SK-N-SH (cell line): ENCODE data around the gene HYCC1. TPM values are rescaled to one million over a fixed set of nuclear protein-coding genes. Genes with fewer than 3 reads are reported as not detected.
A peak's percentile ranks its signal among the peaks of the same experiment; 100 is the strongest.
"Not testable (repeated sequence)": the region's sequence is repeated elsewhere in the genome, so short reads cannot be mapped to it uniquely, and the experiment has no call there.

Experiments used
- CTCF ChIA-PET: fragments of 300-600, 350-600 bp; formaldehyde crosslinking; extraction: SDS; loops from one replicate; lab custom pipeline; 2021; lab: Yijun Ruan, JAX
- POLR2A ChIA-PET: fragments of 350-600 bp; sonication (Branson Sonifier 250); formaldehyde crosslinking; extraction: SDS; loops from one replicate; lab custom pipeline; 2020; ENCODE audit warnings: antibody characterized with exemption, inconsistent platforms; lab: Yijun Ruan, JAX
- DNase-seq: peaks from one replicate; pipeline ENCODE4 v3.0.0; 2012
- H2AFZ ChIP-seq: fragments of 200-600 bp; sonication (generic); 2 replicates; pipeline ENCODE4 v1.8.1; 2016; ENCODE audit warnings: antibody characterized with exemption, mild to moderate bottlenecking, low read depth
- H3F3A ChIP-seq: fragments of 200-600 bp; sonication (generic); replicated peaks from 2 replicates; pipeline ENCODE3; 2016; ENCODE audit warnings: antibody characterized with exemption, mild to moderate bottlenecking; ENCODE audit not compliant: insufficient read depth
- H3K27ac ChIP-seq, 2 experiments: fragments of 200-500 bp in 1 of 2; fragments of 200-600 bp in 1 of 2; sonication (Bioruptor generic) in 1 of 2; sonication (generic), shearing (Covaris generic) in 1 of 2; 2 replicates each; pipeline versions ENCODE4 v1.5.1 to v1.6.1; 2014 to 2016; ENCODE audit warnings: low read depth in 2 of 2, inconsistent platforms in 1 of 2, low read length in 1 of 2, mild to moderate bottlenecking in 1 of 2, mixed read lengths in 1 of 2
- H3K27me3 ChIP-seq: fragments of 200-600 bp; sonication (generic), shearing (Covaris generic); 2 replicates; pipeline ENCODE4 v1.6.1; 2016; ENCODE audit warnings: mixed run types; ENCODE audit not compliant: insufficient read depth
- H3K36me3 ChIP-seq, 2 experiments: fragments of 200-500 bp in 1 of 2; fragments of 200-600 bp in 1 of 2; sonication (Bioruptor generic) in 1 of 2; sonication (generic) in 1 of 2; replicated peaks in 1 of 2; 2 replicates each; pipeline versions ENCODE3 to v1.5.1; 2014 to 2016; ENCODE audit warnings: low read length in 1 of 2, mild to moderate bottlenecking in 1 of 2; ENCODE audit not compliant: insufficient read depth in 2 of 2, control insufficient read depth in 1 of 2
- H3K4me1 ChIP-seq, 2 experiments: fragments of 200-500 bp in 1 of 2; fragments of 200-600 bp in 1 of 2; sonication (Bioruptor generic) in 1 of 2; sonication (generic), shearing (Covaris generic) in 1 of 2; 2 replicates each; pipeline versions ENCODE4 v1.5.1 to v1.6.1; 2014 to 2016; ENCODE audit warnings: low read depth in 1 of 2, low read length in 1 of 2, mixed run types in 1 of 2; ENCODE audit not compliant: insufficient read depth in 2 of 2, control insufficient read depth in 1 of 2
- H3K4me2 ChIP-seq: fragments of 200-600 bp; sonication (generic), shearing (Covaris generic); 2 replicates; pipeline ENCODE4 v1.6.1; 2017; ENCODE audit warnings: mixed run types
- H3K4me3 ChIP-seq, 2 experiments: fragments of 200-500 bp in 1 of 2; fragments of 200-600 bp in 1 of 2; sonication (Bioruptor generic) in 1 of 2; sonication (generic), shearing (Covaris generic) in 1 of 2; 2 replicates each; pipeline versions ENCODE4 v1.5.1 to v1.8.1; 2014 to 2016; ENCODE audit warnings: low read depth in 2 of 2, inconsistent platforms in 1 of 2, low read length in 1 of 2, mild to moderate bottlenecking in 1 of 2, mixed read lengths in 1 of 2, moderate library complexity in 1 of 2
- H3K79me2 ChIP-seq: fragments of 200-600 bp; sonication (generic); 2 replicates; pipeline ENCODE4 v1.8.1; 2017; ENCODE audit warnings: mild to moderate bottlenecking; ENCODE audit not compliant: insufficient read depth
- H3K9ac ChIP-seq: fragments of 200-600 bp; sonication (generic); 2 replicates; pipeline ENCODE4 v1.6.1; 2017; ENCODE audit warnings: mixed run types
- H3K9me2 ChIP-seq: fragments of 200-600 bp; sonication (generic); 2 replicates; pipeline ENCODE4 v1.6.1; 2017; ENCODE audit warnings: mixed run types
- H3K9me3 ChIP-seq: fragments of 200-600 bp; sonication (generic); 2 replicates; pipeline ENCODE4 v1.6.1; 2017; ENCODE audit warnings: mixed run types, mild to moderate bottlenecking, moderate library complexity
- H4K20me1 ChIP-seq: fragments of 200-600 bp; sonication (generic); 2 replicates; pipeline ENCODE4 v1.6.1; 2017; ENCODE audit warnings: mild to moderate bottlenecking, mixed run types; ENCODE audit not compliant: insufficient read depth
- CHD2 ChIP-seq: fragments of 150-350 bp; IDR thresholded peaks from 2 replicates; pipeline ENCODE4 v1.6.1; 2018; ENCODE audit warnings: low read length; ENCODE audit not compliant: partially characterized antibody
- ELF1 ChIP-seq: IDR thresholded peaks from 2 replicates; pipeline ENCODE4 v1.4.0; 2012
- EP300 ChIP-seq, 2 experiments: IDR thresholded peaks; 2 replicates each; pipeline versions ENCODE4 v1.4.0 to v1.6.1; 2012; ENCODE audit warnings: borderline replicate concordance in 1 of 2, low read depth in 1 of 2, low read length in 1 of 2
- EZH2phosphoT487 ChIP-seq: fragments of 200-600 bp; sonication (generic); IDR thresholded peaks from 2 replicates; pipeline ENCODE4 v1.6.1; 2017; ENCODE audit warnings: low read depth, mixed run types, mild to moderate bottlenecking, antibody characterized with exemption, moderate library complexity, borderline replicate concordance
- GABPA ChIP-seq: IDR thresholded peaks from 2 replicates; pipeline ENCODE4 v1.4.0; 2012; ENCODE audit warnings: low read depth, mild to moderate bottlenecking
- MAX ChIP-seq: IDR thresholded peaks from 2 replicates; pipeline ENCODE4 v1.4.0; 2012; ENCODE audit warnings: low read depth
- MEF2A ChIP-seq: IDR thresholded peaks from 2 replicates; pipeline ENCODE4 v1.4.0; 2012; ENCODE audit warnings: low read depth, borderline replicate concordance
- NRF1 ChIP-seq: IDR thresholded peaks from 2 replicates; pipeline ENCODE4 v1.6.1; 2012; ENCODE audit warnings: low read depth, mild to moderate bottlenecking, low read length
- RAD21 ChIP-seq: IDR thresholded peaks from 2 replicates; pipeline ENCODE4 v1.6.1; 2012; ENCODE audit warnings: mild to moderate bottlenecking, low read length
- RXRA ChIP-seq: IDR thresholded peaks from 2 replicates; pipeline ENCODE4 v1.4.0; 2012; ENCODE audit warnings: low read depth, mild to moderate bottlenecking, borderline replicate concordance
- SIN3A ChIP-seq: IDR thresholded peaks from 2 replicates; pipeline ENCODE4 v1.6.1; 2012; ENCODE audit warnings: low read depth, mild to moderate bottlenecking, low read length, moderate library complexity, borderline replicate concordance
- SMC3 ChIP-seq: IDR thresholded peaks from 2 replicates; pipeline ENCODE4 v1.6.1; 2012; ENCODE audit warnings: low read depth, low read length, improper control_type of control experiment
- TAF1 ChIP-seq: IDR thresholded peaks from 2 replicates; pipeline ENCODE4 v1.6.1; 2012; ENCODE audit warnings: low read depth, mild to moderate bottlenecking, low read length, moderate library complexity, borderline replicate concordance
- WGBS: methylation state at CpG from one replicate; pipeline ENCODE4 v1.1.6; 2017; ENCODE audit warnings: low lambda C conversion rate; 5-methylcytosine and 5-hydroxymethylcytosine counted together
- polyA plus RNA-seq, 3 experiments: library from polyadenylated mRNA; depleted of rRNA; stranded (reverse); fragments of >200 nt; gene quantifications; 2 replicates each; pipeline ENCODE4 v1.2.3, GENCODE V29; 2012
- TF ChIP-seq, protein P1 (sequence below): IDR thresholded peaks from 2 replicates; pipeline ENCODE4 v1.4.0; 2012; ENCODE audit warnings: low read depth, borderline replicate concordance
- TF ChIP-seq, protein P2 (sequence below): IDR thresholded peaks from 2 replicates; pipeline ENCODE4; 2012

Gene HYCC1
- polyA plus RNA-seq, 1 of the 3 experiments (the other 2 are of a cell fraction) = 5.3 TPM

- H3K36me3 ChIP-seq, POLR2A ChIA-PET, H3K9me2 ChIP-seq, H3F3A ChIP-seq, CTCF ChIA-PET, H3K27ac ChIP-seq, H4K20me1 ChIP-seq, H3K9ac ChIP-seq, H3K4me1 ChIP-seq, H3K79me2 ChIP-seq, H3K9me3 ChIP-seq, DNase-seq: not testable (repeated sequence)
- 35% methylated on average over 24 of the region's 34 CpGs for WGBS
- Histone ChIP-seq H2AFZ (peak overlapping the region; percentile 70), H3K4me3 (peak overlapping the region; percentile 2 to 25; a peak in 3 of 4 replicates), H3K27me3 (peaks cover 32% of the 10 kb centered on the region), H3K4me2 (0 out of 2 replicates have a peak overlapping the region, but pooled peaks have one; percentile 41)
Observed at GRCh38 chr7:23035542-23036371, 21.8 kb upstream of the HYCC1 start.

DNA sequence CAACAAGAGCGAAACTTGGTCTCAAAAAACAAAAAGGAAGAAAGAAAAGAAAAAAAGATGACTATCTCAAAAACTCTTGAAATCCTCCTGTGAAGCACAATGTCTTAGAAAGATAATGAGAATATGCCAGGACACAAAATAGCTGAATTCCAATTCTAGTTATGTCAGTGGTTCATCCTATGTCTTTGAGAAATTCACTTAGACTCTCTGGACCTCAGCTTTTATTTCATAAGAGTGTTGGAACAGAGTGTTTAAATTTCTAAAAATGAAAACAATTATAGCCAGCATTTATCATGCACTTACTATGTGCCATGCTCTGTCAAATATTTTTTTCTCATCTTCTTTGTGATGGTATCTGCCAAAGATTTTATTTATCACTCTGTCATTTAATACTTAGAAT lies 13.3 kb upstream of the HYCC1 start:
- no peaks in the 10 kb centered on the region for H3K9me2 ChIP-seq
- H3K4me2 ChIP-seq = no peak overlapping the region
- no peaks in the 10 kb centered on the region for H3K9me3 ChIP-seq
- no peaks in the 10 kb centered on the region for H3K36me3 ChIP-seq
- H3K27me3 ChIP-seq = peaks cover 70% of the 10 kb centered on the region
- no peak for DNase-seq
- ChIA-PET CTCF (interaction anchor here (0.7 to 1.1 kb wide), 4 partner anchors 28 to 917 kb away, joined by 3 to 4 read pairs (median 3); no protein-coding TSS in a partner anchor), POLR2A (no interaction called here)
- 7% methylated on average over 1 of the region's 1 CpG for WGBS
- no peaks in the 10 kb centered on the region for H3K79me2 ChIP-seq
- peaks cover 4% of the 10 kb centered on the region for H3F3A ChIP-seq
- no peak overlapping the region for H3K27ac ChIP-seq
- no peak overlapping the region for H3K9ac ChIP-seq
- no peak overlapping the region for H3K4me3 ChIP-seq
- no peak overlapping the region for H2AFZ ChIP-seq
- H4K20me1 ChIP-seq = no peaks in the 10 kb centered on the region
- TF ChIP-seq ELF1 = no peak
- TF ChIP-seq RAD21 = no peak
- TF ChIP-seq RXRA = no peak
- no peak for TF ChIP-seq CHD2
- TF ChIP-seq, protein P1, sequence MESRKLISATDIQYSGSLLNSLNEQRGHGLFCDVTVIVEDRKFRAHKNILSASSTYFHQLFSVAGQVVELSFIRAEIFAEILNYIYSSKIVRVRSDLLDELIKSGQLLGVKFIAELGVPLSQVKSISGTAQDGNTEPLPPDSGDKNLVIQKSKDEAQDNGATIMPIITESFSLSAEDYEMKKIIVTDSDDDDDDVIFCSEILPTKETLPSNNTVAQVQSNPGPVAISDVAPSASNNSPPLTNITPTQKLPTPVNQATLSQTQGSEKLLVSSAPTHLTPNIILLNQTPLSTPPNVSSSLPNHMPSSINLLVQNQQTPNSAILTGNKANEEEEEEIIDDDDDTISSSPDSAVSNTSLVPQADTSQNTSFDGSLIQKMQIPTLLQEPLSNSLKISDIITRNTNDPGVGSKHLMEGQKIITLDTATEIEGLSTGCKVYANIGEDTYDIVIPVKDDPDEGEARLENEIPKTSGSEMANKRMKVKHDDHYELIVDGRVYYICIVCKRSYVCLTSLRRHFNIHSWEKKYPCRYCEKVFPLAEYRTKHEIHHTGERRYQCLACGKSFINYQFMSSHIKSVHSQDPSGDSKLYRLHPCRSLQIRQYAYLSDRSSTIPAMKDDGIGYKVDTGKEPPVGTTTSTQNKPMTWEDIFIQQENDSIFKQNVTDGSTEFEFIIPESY = no peak
- TF ChIP-seq SMC3 = no peak
- TF ChIP-seq TAF1 = no peak
- TF ChIP-seq EZH2phosphoT487 = no peak
- TF ChIP-seq MAX = no peak
- no peak for TF ChIP-seq GABPA
- TF ChIP-seq, protein P2, sequence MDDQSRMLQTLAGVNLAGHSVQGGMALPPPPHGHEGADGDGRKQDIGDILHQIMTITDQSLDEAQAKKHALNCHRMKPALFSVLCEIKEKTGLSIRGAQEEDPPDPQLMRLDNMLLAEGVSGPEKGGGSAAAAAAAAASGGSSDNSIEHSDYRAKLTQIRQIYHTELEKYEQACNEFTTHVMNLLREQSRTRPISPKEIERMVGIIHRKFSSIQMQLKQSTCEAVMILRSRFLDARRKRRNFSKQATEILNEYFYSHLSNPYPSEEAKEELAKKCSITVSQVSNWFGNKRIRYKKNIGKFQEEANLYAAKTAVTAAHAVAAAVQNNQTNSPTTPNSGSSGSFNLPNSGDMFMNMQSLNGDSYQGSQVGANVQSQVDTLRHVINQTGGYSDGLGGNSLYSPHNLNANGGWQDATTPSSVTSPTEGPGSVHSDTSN = no peak
- TF ChIP-seq NRF1 = no peak
- no peak for TF ChIP-seq MEF2A
- no peak for TF ChIP-seq EP300 (IDR thresholded peaks at IDR 0.05; ENCODE audit: borderline replicate concordance in 1 of 2, low read depth in 1 of 2, low read length in 1 of 2)
- no peak for TF ChIP-seq SIN3A
- no peaks in the 10 kb centered on the region for H3K4me1 ChIP-seq
